ENCODE data around the gene PAX4. TPM values are rescaled to one million over a fixed set of nuclear protein-coding genes. Genes with fewer than 3 reads are reported as not detected.
A peak's percentile ranks its signal among the peaks of the same experiment; 100 is the strongest.

Gene PAX4
- total and polyA plus RNA-seq, 9 of the 15 experiments (the other 6 are each of a cell fraction or from before 2014, with no cell fraction given) = not detected

DNA sequence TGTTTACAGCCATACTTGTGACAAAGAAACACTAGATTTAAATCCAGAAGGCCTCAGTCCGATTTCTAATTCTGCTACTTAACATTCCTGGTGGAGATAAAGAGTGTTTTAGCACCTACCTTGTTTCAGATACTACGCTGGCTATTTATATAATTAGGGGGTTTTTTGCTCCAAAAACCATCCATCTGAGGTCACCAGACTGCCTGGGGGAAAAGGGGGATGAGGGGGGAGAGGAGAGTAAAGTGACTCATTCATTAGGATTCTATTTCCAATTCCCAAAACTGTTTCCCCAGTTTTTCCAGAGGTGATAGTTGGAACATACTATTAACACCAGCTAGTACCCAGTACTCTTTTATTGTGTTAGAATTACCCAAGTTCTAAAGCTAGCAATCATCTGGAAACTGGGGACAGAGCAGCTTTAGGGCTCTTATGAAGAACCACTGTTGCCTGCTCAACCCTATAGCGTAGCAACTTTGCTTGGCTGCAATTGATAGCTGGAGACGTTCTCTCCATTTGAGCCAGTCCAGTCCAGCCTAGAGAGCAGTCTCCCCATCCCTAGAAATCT, 39.1 kb downstream of the PAX4 start (continued):
- TF ChIP-seq, protein P1, sequence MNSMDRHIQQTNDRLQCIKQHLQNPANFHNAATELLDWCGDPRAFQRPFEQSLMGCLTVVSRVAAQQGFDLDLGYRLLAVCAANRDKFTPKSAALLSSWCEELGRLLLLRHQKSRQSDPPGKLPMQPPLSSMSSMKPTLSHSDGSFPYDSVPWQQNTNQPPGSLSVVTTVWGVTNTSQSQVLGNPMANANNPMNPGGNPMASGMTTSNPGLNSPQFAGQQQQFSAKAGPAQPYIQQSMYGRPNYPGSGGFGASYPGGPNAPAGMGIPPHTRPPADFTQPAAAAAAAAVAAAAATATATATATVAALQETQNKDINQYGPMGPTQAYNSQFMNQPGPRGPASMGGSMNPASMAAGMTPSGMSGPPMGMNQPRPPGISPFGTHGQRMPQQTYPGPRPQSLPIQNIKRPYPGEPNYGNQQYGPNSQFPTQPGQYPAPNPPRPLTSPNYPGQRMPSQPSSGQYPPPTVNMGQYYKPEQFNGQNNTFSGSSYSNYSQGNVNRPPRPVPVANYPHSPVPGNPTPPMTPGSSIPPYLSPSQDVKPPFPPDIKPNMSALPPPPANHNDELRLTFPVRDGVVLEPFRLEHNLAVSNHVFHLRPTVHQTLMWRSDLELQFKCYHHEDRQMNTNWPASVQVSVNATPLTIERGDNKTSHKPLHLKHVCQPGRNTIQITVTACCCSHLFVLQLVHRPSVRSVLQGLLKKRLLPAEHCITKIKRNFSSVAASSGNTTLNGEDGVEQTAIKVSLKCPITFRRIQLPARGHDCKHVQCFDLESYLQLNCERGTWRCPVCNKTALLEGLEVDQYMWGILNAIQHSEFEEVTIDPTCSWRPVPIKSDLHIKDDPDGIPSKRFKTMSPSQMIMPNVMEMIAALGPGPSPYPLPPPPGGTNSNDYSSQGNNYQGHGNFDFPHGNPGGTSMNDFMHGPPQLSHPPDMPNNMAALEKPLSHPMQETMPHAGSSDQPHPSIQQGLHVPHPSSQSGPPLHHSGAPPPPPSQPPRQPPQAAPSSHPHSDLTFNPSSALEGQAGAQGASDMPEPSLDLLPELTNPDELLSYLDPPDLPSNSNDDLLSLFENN (IDR thresholded peaks at IDR 0.05; ENCODE audit: low read depth in 2 of 2, low read length in 2 of 2) = no peak

DNA sequence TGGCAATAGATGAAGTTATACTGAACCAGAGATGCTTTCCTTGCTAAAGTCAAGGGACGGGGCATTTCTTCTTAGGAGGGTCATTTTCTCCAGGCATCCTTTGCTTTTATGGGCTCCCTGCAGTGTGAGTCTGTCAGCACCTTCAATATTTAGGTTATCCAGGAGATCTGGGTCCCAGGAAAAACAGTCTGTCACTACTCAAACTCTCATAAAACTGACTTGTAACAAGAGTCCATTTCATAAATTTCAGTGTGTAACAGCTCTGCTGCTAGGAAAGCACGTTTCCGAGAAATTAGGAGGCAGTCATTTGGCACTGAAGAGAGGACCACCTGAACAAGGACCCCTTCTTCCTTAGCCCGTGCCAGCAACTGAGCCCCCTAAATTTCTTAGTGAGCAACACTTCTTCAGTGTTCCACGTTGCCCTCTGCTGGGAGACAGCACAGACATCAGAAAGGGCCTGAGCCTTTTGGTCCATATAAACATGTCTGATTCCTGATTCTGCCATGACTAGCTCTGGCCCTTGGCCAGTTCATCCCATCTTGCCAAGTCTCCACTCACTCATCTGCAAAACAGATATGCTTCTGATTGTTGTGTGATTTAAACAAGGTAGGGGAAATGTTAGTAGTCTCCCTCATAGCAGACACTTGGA, 39.8 kb downstream of the PAX4 start:
- H3K4me1 ChIP-seq (replicated peaks in 1 of 2; ENCODE audit: control insufficient read depth in 2 of 2, insufficient read depth in 2 of 2, low read length in 2 of 2) = peaks cover 0 to 9% of the 10 kb centered on the region in 2 experiments; a peak in 2 of 5 replicates
- no peak overlapping the region for H3K9ac ChIP-seq (ENCODE audit: insufficient read depth in 1 of 2, low read depth in 2 of 2, low read length in 2 of 2)
- TF ChIP-seq RNF2 (IDR thresholded peaks at IDR 0.05) (no peak), HIVEP1 (CRISPR knock-in tag; IDR thresholded peaks at IDR 0.05) (no peak), MBD2 (IDR thresholded peaks at IDR 0.05; ENCODE audit: borderline replicate concordance, low read depth) (no peak), NFIC (IDR thresholded peaks at IDR 0.05) (peak; percentile 35; the same call in 1 of the 2 replicates), PPARD (CRISPR knock-in tag; IDR thresholded peaks at IDR 0.05) (no peak), ZNF121 (CRISPR knock-in tag; conservative IDR thresholded peaks at IDR 0.05) (no peak), SUPT5H (IDR thresholded peaks at IDR 0.05) (no peak), KAT8 (IDR thresholded peaks at IDR 0.05; ENCODE audit: low read depth) (no peak)
- TF ChIP-seq, protein P2, sequence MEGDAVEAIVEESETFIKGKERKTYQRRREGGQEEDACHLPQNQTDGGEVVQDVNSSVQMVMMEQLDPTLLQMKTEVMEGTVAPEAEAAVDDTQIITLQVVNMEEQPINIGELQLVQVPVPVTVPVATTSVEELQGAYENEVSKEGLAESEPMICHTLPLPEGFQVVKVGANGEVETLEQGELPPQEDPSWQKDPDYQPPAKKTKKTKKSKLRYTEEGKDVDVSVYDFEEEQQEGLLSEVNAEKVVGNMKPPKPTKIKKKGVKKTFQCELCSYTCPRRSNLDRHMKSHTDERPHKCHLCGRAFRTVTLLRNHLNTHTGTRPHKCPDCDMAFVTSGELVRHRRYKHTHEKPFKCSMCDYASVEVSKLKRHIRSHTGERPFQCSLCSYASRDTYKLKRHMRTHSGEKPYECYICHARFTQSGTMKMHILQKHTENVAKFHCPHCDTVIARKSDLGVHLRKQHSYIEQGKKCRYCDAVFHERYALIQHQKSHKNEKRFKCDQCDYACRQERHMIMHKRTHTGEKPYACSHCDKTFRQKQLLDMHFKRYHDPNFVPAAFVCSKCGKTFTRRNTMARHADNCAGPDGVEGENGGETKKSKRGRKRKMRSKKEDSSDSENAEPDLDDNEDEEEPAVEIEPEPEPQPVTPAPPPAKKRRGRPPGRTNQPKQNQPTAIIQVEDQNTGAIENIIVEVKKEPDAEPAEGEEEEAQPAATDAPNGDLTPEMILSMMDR (IDR thresholded peaks at IDR 0.05 in 2 of 3, conservative IDR thresholded peaks at IDR 0.05 in 1 of 3; ENCODE audit: insufficient read depth in 2 of 3, low read depth in 1 of 3, low read length in 3 of 3) = peak; percentile 28 to 34 (median 32); a peak in 3 of 6 replicates
- TF ChIP-seq, protein P3, sequence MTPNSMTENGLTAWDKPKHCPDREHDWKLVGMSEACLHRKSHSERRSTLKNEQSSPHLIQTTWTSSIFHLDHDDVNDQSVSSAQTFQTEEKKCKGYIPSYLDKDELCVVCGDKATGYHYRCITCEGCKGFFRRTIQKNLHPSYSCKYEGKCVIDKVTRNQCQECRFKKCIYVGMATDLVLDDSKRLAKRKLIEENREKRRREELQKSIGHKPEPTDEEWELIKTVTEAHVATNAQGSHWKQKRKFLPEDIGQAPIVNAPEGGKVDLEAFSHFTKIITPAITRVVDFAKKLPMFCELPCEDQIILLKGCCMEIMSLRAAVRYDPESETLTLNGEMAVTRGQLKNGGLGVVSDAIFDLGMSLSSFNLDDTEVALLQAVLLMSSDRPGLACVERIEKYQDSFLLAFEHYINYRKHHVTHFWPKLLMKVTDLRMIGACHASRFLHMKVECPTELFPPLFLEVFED (CRISPR knock-in tag; conservative IDR thresholded peaks at IDR 0.05) = no peak
- no peaks in the 10 kb centered on the region for H3K9me1 ChIP-seq (ENCODE audit: control insufficient read depth, insufficient read depth, low read length)
- H3K4me3 ChIP-seq = no peak overlapping the region
- peaks cover 32% of the 10 kb centered on the region for H3K36me3 ChIP-seq (ENCODE audit: control insufficient read depth, insufficient read depth, low read length)
- intact Hi-C loops (cut with micrococcal nuclease) (no loop called here), in situ Hi-C loops (cut with MboI) (no loop called here)
- peak; percentile 48 for ATAC-seq
- 45% methylated on average over 5 of the region's 5 CpGs for WGBS (ENCODE audit: insufficient coverage, low coverage, missing lambda C conversion rate)
- no peaks in the 10 kb centered on the region for H3K9me3 ChIP-seq (replicated peaks; ENCODE audit: control insufficient read depth, insufficient read depth, low read depth, low read length)
- H3K27ac ChIP-seq (ENCODE audit: extremely low read depth, low read depth, low read length) = no peak overlapping the region
- CTCF ChIA-PET (ENCODE audit: low intra/inter-chr PET ratio) = no interaction called here
- DNase-seq (ENCODE audit: extremely low read depth in 1 of 4, low spot score in 3 of 4) = peak in 1 of 4 experiments; percentile 20
- no TSS peak for BruUV-seq (replicated peaks)
- peaks cover 18% of the 10 kb centered on the region; the same call in 1 of the 2 replicates for H4K20me1 ChIP-seq (replicated peaks; ENCODE audit: control insufficient read depth, insufficient read depth, low read length)
- no peak overlapping the region for H3K4me2 ChIP-seq (ENCODE audit: insufficient read depth, low read length)
- no peaks in the 10 kb centered on the region for H3K27me3 ChIP-seq (ENCODE audit: control insufficient read depth in 2 of 2, insufficient read depth in 2 of 2, low read length in 2 of 2)
- H2AFZ ChIP-seq (ENCODE audit: low read depth, low read length) = no peak overlapping the region
- no peaks in the 10 kb centered on the region for H3K79me2 ChIP-seq (ENCODE audit: control insufficient read depth, insufficient read depth, low read length)
- POLR2A ChIA-PET = interaction anchor here (0.6 to 2.0 kb wide), 4 partner anchors 11 to 376 kb away, joined by 3 to 7 read pairs (median 4); partner anchors contain the start of gene ARF5
- no peak for FAIRE-seq

Measured in K562 (cell line).